ENCODE results near the gene LMTK2. TPM values are rescaled to one million over a fixed set of nuclear protein-coding genes. Genes with fewer than 3 reads are reported as not detected.

Gene LMTK2
- total RNA-seq, 1 experiment from 2014 or later: 17.8 TPM

- TF ChIP-seq ZBTB33 (IDR thresholded peaks at IDR 0.05; ENCODE audit: extremely low read depth, insufficient replicate concordance, low read length) (no peak), SP1 (IDR thresholded peaks at IDR 0.05; ENCODE audit: low read depth) (no peak), ATF3 (IDR thresholded peaks at IDR 0.05) (no peak)
These were observed 56.1 kb downstream of the LMTK2 start (continued) for GRCh38 chr7:98162758-98163157.

GRCh38 chr7:98163269-98163668 is 56.6 kb downstream of the LMTK2 start:
- H3K9me2 ChIP-seq (ENCODE audit: insufficient read depth): no peaks in the 10 kb centered on the region
- POLR2A ChIA-PET: no interaction called here
- TF ChIP-seq EZH2 (IDR thresholded peaks at IDR 0.05) (no peak), SIN3A (IDR thresholded peaks at IDR 0.05; ENCODE audit: low read depth) (no peak), POLR2A (IDR thresholded peaks at IDR 0.05; ENCODE audit: borderline replicate concordance, extremely low read depth, insufficient read depth, insufficient read length) (no peak), POLR2AphosphoS5 (IDR thresholded peaks at IDR 0.05; ENCODE audit: low read depth, low read length) (no peak), EZH2phosphoT487 (IDR thresholded peaks at IDR 0.05; ENCODE audit: borderline replicate concordance) (no peak), MAX (IDR thresholded peaks at IDR 0.05) (no peak), ZBTB33 (IDR thresholded peaks at IDR 0.05; ENCODE audit: extremely low read depth, insufficient replicate concordance, low read length) (no peak), ATF3 (IDR thresholded peaks at IDR 0.05) (no peak), ELF1 (IDR thresholded peaks at IDR 0.05; ENCODE audit: borderline replicate concordance, low read depth) (no peak), CTCF (IDR thresholded peaks at IDR 0.05 in 2 of 3, conservative IDR thresholded peaks at IDR 0.05 in 1 of 3; ENCODE audit: borderline replicate concordance in 1 of 3, insufficient read depth in 1 of 3, low read depth in 2 of 3, low read length in 2 of 3) (no peak), ZNF274 (IDR thresholded peaks at IDR 0.05; ENCODE audit: low read depth, low read length) (no peak), FOSL1 (IDR thresholded peaks at IDR 0.05; ENCODE audit: low read depth) (no peak), SP1 (IDR thresholded peaks at IDR 0.05; ENCODE audit: low read depth) (no peak), YY1 (IDR thresholded peaks at IDR 0.05; ENCODE audit: extremely low read depth, insufficient replicate concordance, low read depth, low read length) (no peak), JUND (IDR thresholded peaks at IDR 0.05) (no peak), ZFX (IDR thresholded peaks at IDR 0.05) (no peak), CEBPB (IDR thresholded peaks at IDR 0.05; ENCODE audit: low read depth) (no peak)

More at GRCh38 chr7:98163269-98163668, 56.6 kb downstream of the LMTK2 start:
- Histone ChIP-seq H3K4me3 (replicated peaks in 1 of 2; ENCODE audit: low read depth in 1 of 2, low read length in 2 of 2) (no peak overlapping the region), H4K20me1 (ENCODE audit: insufficient read depth) (no peaks in the 10 kb centered on the region), H2AFZ (ENCODE audit: low read depth, low read length, poor library complexity, severe bottlenecking) (no peak overlapping the region), H3K4me1 (ENCODE audit: control insufficient read depth in 1 of 2, insufficient read depth in 2 of 2, low read length in 2 of 2) (no peaks in the 10 kb centered on the region), H3K9me3 (ENCODE audit: control insufficient read depth in 1 of 2, insufficient read depth in 1 of 2, low read depth in 1 of 2, low read length in 2 of 2) (no peaks in the 10 kb centered on the region), H3K79me2 (ENCODE audit: insufficient read depth, low read length) (no peaks in the 10 kb centered on the region), H3K27ac (ENCODE audit: low read depth, low read length) (no peak overlapping the region), H3K9ac (ENCODE audit: low read length) (no peak overlapping the region), H3K4me2 (ENCODE audit: low read length) (no peak overlapping the region), H3K36me3 (ENCODE audit: control insufficient read depth in 1 of 2, insufficient read depth in 2 of 2, low read length in 2 of 2) (no peaks in the 10 kb centered on the region), H3K27me3 (ENCODE audit: insufficient read depth, low read length) (no peaks in the 10 kb centered on the region)
- ATAC-seq (no peak), DNase-seq (ENCODE audit: low read depth, low spot score) (no peak)
- BruUV-seq (replicated peaks): no TSS peak
- CTCF ChIA-PET: interaction anchor here (1.9 kb wide), 1 partner anchor 142 kb away, joined by 7 read pairs; no protein-coding TSS in a partner anchor
- intact Hi-C loops (cut with micrococcal nuclease): loop anchor here (10.0 kb wide), 1 partner anchor 1058 kb away; no protein-coding TSS in a partner anchor
- RAD21 ChIA-PET (ENCODE audit: low non-redundant PET in 1 of 2, low total read pairs in 2 of 2, uncharacterized antibody in 2 of 2, unreplicated experiment in 2 of 2): no interaction called here

Measured in HCT116 (cell line).